NK-92 treated with Interleukin-12 subunit alpha and Interleukin-12 subunit beta, amount 100 ng/mL, for 24 hours (cell line): ENCODE measurements around the gene CS.
"Not testable (repeated sequence)": the region's sequence is repeated elsewhere in the genome, so short reads cannot be mapped to it uniquely, and the experiment has no call there.

Source experiments
- DNase-seq: peaks from one replicate; lab custom pipeline; 2025; lab: John Stamatoyannopoulos, UW

CS gene

DNA sequence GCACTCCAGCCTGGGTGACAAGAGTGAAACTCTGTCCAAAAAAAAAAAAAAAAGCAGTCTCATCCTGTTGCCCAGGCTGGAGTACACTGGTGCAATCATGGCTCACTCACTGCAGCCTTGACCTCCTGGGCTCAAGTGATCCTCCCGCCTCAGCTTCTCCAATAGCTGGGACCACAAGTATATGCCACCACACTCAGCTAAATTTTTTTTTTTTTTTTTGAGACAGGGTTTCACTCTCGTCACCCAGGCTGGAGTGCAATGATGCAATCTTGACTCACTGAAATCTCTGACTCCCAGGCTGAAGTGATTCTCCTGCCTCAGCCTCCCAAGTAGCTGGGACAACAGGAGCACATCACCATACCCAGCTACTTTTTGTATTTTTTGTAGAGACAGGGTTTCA, 20.9 kb upstream of the CS start:
- DNase-seq = no peak

DNA sequence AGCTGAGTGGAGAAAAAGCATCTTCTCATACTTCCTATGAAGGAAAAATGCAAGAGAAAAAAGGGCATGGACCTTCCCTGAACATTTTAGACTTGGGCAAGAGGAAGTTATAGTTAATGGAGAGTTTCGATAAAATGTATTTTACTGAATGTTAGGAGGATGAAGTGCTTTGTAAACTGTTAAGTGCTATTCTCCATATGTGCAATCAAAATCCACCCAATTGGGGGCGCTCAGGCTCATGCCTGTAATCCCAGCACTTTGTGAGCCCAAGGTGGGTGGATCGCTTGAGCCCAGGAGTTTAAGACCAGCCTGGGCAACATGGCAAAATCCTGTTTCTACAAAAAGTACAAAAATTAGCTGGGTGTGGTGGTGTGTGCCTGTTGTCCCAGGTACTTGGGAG, 17.5 kb upstream of the CS start:
- DNase-seq = no peak

DNA sequence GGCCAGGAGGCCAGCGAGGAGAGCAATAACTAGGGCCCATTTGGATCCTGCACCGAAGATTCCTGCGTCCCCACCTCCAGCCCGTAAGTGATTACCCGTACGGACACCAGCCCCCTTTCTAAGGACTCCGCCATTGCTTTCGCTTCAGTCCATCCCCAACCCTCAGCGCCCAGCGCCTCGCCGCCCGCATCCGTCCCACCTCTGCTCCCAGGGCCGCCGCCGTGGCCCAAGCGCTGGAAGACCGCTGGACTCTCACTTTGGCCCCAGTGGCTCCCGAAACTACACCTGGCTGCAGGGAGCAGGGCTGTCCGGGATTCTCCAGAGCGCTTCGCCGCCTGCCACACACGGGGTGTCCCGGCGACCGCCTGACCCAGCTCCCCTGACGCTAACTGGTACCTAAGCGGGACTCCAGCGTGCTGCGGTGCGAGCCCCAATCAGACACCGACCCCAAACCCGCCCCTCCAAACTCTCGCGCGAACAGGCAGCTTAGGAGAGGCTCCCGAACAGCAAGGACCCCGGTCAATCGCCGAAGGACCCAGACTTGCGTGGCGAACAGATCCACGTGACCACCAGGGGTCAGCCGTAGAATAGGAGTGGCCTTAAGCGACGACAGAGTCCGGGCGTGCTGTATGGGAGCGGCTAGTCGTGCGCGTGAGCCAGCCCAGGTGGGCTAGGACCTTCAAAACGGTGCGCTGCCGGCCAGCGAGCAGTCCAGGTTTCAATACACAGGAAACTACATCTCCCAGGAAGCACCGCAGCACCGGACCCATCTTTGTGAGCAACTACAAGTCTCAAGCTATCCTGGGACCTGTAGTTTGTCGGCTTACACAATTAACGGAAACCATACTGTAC, 15.7 kb upstream of the CS start, which contains the start of gene CNPY2:
Gene CNPY2 (minus strand): TSS at position 367 of the 852 bp plus-strand sequence. CDS start 771 bp downstream, outside the sequence.
- DNase-seq = peak; percentile 93

DNA sequence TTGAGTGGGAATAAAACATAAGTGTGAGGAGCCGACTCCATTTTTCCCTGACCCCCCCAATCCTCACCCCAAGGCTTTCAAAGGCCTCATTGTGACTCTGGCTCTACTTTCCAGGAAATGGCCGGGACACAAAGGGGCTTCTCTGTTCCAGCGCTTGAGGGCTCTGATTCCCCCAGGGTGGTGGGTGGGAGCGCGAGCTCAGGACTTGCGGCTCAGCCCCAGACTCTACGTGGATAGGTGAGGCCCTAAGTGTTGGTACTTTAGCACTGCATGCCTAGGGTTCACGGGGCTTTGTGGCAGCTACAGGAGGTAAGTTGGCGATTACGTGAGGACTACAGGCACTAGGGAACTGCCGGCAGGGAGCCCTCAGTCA, 15.1 kb upstream of the CS start:
- DNase-seq = no peak

DNA sequence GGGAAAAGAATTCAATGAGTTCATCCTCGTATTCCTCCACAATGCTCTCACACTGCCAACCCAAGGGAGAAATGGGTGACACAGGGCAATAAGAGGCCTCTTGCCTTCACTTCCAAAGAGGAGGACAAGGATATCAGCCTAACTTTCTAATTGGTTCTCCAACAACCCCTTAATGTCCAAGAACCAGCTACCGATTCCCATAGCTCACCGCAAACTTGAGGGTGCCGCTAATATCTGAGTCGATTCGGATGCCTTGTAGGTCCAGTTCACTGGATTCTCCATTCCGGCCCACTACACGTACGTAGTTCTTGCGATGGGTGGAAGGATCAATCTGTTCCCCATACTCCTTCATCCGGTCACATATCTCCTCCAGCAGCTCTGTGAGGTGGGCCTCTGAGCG, 10.9 kb upstream of the CS start:
- no peak for DNase-seq

DNA sequence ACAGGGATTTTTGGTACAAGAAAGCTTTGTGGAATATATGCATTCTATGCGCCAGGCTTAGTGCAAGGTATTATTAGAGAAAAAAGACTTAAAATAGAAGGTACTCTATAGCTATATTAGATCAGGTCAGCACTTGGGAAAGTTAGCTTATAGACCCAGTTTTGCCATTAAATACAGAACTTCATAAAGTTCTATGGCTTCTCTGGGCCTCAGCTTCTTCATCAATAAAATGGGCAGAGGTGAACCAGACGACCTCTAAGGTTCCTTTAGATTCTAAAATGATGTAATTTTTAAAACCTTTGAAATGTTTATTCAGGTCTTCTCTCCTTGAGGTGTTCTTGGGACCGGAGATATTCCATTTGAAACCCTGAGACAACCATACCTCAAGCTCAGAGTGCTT, 8.6 kb upstream of the CS start:
- DNase-seq = no peak

DNA sequence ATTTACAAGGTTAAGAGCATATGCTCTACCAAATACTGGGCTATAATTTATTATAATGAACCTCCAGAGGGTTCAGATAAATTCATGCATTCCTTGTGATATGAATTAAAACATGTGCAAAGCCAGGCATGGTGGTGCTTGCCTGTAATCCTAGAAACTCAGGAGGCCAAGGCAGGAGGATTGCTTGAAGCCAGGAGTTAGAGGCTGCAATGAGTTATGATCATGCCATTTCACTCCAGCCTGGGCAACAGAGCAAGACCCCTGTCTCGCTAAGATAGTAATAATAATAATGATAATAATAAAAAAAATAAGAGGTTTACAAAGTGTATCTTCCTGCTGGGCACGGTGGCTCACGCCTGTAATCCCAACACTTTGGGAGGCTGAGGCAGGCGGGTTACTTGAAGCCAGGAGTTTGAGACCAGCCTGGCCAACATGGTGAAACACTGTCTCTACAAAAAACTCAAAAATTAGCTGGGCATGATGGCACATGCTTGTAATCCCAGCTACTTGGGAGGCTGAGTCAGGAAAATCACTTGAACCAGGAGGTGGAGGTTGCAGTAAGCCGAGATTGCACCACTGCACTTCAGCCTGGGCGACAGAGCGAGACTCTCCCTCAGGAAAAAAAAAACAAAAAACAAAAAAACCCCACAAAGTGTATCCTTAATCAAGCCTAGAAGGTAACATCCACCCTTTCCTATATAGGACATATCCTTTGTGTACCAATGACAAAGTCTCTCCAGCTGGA, 7.3 kb upstream of the CS start:
- no peak for DNase-seq

DNA sequence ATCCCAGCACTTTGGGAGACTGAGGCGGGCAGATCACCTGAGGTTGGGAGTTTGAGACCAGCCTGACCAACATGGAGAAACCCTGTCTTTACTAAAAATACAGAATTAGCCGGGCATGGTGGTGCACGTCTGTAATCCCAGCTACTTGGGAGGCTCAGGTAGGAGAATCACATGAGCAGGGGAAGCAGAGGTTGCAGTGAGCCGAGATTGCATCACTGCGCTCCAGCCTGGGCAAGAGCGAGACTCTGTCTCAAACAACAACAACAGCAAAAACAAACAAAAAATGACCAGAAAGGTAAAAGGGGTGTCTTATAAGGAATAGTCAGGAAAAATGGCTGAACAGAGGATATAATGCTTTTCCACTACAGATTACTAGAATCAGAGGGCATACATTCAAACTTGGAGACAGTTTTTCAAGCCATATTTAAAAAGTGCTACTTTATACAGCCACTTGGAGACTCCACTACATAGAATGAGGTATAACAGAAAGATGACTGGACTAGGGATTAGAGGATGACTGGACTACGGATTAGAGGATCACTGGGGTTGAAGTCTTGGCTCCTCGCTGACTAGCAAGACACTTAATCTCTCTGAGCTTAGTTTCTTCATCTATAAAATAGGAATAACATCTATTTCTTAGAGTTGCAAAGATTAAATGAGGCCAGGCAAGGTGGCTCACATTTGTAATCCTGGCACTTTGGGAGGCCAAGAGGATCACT, 4.9 kb upstream of the CS start:
- DNase-seq = no peak

DNA sequence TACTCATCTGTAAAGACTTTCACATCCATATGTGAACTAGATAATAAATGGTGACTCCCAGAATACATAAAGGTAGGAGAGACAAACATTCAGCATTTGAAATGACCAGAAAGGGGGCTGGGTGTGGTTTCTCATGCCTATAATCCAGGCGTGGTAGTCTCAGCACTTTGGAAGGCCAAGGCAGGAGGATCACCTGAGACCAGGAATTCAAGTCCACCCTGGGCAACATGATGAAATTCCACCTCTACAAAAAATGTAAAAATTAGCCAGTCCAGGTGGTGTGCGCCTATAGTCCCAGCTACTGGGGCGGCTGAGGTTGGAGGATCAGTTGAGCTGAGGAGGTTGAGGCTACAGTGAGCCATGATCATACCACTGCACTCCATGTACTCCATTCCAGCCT, 4.1 kb upstream of the CS start:
- no peak for DNase-seq

DNA sequence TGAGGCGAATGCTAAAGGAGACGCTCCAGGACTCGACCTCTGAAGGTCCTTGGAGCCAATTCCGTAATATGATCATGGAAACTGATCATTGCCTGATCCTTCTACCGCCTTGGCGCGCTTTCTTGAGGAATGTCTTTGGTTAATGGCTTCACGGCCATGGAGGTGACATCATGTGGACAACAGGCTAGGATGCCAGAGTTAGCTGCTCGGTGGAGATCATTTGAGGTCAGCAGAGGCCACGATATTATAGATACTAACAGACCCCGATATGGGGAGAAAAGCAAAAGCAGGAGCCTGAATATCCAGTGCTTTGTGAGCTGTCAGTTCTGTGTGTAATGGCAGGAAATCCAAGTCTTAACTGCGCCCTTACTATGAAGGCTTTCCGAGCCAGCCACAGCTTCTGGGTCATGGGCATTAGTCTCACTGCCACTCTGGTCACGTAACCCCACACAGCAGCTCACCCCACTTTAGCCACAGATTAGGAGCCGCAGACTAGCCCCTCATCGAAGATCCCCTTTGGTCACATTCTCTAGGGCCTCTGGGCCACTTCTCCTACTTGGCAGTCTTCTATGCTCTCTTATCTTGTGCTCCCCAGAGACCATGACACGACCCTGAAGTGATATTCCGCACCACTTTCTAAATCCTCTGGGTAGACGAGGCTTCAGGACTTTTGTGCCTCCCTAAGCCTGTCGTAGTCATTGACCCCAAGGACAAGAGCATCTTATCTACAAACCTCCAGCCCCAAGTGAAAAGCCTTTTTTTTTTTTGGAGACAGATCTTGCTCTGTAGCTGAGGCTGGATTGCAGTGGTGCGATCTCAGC, 724 bp upstream of the CS start:
- no peak for DNase-seq

DNA sequence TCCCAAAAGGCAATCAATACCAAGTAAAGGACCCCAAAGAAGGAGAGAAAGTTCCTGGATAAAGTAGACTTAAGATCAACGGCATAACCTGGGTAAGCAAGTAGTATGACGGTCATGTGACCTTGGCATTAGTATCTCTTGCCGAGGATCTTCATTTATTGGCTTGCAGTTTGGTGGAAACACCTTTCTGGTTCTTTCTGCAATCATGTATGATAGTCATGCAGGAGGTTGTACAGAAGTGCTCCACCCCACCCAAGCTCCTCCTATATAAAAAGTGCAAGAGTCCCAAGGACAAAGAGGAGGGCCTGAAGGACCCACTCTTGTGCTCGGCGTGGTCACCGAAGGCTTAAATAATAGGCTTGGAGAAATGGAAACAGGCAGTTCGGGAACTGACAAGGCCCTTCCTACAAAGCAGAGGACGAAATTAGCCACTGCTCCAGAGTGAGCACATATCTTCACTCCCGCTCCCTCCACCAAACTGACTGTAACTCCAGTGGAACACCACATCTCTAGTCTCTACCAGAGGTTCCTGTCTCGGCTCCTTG, 750 bp downstream of the CS start:
- DNase-seq = no peak

DNA sequence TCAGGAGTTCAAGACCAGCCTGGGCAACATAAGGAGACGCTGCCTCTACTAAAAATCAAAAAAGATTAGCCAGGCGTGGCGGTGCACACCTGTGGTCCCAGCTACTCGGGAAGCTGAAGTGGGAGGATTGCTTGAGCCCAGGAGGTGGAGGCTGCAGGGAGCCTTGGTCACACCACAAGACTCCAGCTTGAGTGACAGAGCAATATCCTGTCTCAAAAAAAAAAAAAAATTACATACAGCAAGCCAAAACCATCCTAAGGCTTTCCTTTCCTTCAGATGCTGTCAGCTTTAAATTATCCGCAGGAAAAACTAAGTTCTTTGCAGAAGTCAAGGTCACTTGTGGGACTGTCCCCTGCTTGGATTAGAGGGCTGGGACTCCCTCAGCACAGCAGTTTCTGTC, 1.3 kb downstream of the CS start:
- DNase-seq = no peak

DNA sequence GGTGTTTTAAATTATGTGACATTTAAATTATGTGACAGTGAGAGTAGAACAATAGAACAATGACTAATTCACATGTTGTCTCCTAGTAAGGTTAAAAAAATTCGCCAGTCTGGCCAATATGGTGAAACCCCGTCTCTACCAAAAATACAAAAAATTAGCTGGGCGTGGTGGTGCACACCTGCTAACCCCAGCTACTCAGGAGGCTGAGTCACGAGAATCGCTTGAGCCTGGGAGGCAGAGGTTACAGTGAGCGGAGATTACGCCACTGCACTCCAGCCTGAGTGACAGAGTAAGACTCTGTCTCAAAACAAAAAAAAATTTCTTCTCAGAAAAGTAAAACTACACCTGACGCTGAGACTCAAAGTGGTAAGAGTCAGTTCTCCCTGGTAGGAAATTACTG, 2.7 kb downstream of the CS start:
- no peak for DNase-seq

DNA sequence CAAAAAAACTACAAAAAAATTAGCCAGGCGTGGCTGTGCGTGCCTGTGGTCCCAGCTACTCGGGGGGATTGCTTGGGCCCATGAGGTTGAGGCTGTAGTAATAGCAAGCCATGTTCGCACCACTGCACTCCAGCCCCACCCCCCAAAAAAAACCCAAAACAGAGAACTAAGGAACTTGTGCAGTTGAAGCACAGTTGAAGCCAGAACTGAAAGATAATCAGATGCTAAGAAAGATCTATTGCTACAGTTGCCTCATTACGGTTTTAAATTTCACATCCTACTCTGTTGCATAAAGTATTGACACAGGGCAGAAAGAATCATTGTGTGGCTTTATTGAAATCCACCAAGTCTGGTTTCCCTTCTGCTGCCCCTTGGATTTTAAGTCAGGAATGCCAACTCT, 3.8 kb downstream of the CS start:
- no peak for DNase-seq

DNA sequence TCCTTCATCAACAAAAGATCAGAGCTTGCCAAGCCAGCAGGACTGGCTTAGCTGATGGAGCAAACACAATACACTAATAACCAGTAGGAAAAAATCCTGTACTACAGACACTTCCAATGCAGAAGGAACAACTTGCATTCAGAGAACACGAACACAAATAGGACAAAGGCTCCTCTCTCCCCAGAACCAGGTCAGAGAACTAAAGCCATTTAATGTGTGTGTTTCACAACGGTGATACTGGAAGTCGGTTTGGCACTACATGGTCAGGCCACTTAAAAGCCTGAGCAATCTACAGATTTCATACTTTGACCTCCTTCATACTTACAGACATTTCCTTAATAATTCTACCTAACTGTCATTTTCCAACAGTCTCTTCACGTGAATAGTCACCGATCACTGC, 6.3 kb downstream of the CS start:
- no peak for DNase-seq

DNA sequence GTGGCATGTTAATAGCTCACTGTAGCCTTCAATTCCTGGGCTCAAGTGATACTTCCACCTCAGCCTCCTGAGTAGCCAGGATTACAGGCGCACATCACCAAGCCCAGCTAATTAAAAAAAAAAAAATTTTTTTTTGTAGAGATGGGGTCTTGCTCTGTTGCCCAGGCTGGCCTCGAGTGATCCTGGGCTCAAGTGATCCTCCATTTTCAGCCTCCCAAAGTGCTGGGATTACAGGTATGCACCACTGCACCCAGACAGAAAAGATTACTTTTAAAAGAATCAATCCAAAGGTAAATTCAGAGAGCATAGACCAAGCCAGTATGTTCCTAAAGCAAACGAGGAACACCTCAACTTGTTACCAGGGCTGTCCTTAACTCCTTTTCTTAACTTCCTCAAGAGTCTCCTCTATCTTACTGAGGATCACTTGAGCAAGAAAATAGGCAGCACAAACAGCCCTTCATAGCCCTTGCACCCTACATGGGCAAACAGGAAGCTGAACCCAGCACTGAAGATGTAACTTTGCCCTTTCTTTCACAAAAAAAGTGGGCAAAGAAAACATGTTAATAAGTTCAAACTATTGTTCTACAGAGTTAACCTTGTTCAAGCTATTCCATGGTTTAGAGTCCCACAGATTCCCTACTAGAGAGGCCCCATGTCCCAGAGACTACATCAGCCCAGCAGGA, 11.3 kb downstream of the CS start:
- DNase-seq = no peak

DNA sequence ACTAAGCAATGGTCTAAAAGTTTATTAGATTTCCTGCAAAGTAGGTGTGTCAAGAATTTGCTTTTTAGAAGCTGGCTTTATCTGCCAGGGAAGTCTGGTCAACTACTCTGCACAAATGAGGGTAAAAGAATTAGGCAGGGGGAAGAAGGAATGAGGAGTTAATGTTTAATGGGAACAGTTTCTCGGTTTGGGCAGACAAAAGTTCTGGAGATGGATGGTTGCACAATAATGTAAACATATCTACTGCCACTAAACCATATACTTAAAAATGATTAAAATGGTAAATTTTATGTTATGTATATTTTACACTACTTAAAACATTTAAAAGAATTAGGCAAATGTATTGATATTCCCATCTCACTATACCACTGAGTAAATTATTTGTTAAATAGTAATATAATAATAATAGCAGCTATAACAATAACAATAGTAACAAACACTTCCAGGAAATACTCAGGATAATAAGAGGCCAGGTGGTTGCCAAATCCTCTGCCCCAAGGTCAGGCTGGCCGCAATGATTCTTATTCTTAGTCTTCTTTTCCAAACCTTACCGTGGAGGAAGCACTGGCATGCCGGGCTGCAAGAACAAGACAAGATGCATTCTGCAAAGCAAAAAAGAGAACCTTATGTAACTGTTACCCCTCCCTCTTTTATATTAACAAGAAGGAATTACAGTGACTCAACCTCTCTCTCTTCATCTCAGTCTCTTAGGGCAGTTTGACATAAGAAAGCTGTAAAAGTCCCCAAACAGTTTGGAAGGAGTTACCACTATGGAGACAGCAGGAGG, 13.9 kb downstream of the CS start:
- DNase-seq = no peak

DNA sequence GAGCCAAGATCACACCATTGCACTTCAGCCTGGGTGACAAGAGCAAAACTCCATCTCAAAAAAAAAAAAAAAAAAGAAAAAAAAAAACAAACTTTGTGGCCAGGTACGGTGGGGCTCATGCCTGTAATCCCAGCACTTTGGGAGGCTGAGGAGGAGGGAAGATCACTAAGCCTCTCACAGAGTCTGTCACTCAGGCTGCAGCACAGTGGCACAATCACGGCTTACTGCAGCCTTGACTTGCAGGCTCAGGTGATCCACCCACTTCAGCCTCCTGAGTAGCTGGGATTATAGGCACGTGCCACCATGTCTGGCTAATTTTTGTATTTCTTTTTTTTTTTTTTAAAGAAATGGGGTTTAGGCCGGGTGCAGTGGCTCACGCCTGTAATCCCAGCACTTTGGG, 15.9 kb downstream of the CS start:
- not testable (repeated sequence) for DNase-seq

DNA sequence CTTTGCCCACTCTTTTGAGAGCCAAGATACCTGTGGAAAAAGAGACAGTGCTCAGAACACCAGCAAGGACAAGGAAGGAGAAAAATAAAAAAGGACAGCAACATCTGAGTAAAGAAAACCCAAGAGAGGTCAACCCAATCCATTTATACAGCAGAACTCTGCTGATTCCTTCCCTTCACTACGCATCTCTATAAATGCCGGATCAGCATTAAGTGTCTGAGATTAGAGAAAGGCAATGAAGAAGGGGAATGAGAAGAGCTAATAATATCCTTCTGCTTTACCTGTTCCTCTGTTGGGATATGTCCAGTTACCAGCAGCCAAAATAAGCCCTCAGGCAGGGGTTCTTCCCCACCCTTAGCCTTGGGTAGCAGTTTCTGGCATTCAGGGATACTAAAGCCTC, 17.6 kb downstream of the CS start:
- no peak for DNase-seq

DNA sequence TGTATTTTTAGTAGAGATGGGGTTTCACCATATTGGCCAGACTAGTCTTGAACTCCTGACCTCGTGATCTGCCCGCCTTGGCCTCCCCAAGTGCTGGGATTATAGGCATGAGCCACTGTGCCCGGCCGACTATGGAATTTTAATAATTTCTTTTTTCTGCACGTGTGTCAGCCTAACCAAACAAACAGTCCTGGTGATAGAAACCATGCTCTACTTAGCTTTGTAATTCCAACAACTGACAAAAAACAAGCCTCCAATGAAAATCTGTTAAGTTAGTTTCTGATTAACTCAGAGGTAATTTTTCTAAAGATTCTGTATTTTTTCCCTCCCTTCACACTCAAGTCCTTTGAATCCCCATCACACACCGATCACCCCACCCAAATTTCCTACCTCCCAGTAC, 18.1 kb downstream of the CS start:
- no peak for DNase-seq
